WI38 (cell line): ENCODE data around the gene ARHGDIA.
"Not testable (repeated sequence)": the region's sequence is repeated elsewhere in the genome, so short reads cannot be mapped to it uniquely, and the experiment has no call there.

Source experiments
- H3K4me3 ChIP-seq: 2 replicates; pipeline ENCODE4 v1.5.1; 2011; ENCODE audit warnings: low read depth, mild to moderate bottlenecking, control low read depth, low read length
- CTCF ChIP-seq: IDR thresholded peaks from 2 replicates; pipeline ENCODE4 v1.5.1; 2012; ENCODE audit warnings: low read depth, mild to moderate bottlenecking, control low read depth, low read length

The ARHGDIA gene

GRCh38 chr17:81870981-81871386 lies at the start of gene ARHGDIA:
Gene ARHGDIA (minus strand): TSS chr17:81871337. CDS start chr17:81869930, 1,407 bp downstream.
- H3K4me3 ChIP-seq, result peak within 1 kb of the TSS; percentile 73
- no peak for TF ChIP-seq CTCF

DNA sequence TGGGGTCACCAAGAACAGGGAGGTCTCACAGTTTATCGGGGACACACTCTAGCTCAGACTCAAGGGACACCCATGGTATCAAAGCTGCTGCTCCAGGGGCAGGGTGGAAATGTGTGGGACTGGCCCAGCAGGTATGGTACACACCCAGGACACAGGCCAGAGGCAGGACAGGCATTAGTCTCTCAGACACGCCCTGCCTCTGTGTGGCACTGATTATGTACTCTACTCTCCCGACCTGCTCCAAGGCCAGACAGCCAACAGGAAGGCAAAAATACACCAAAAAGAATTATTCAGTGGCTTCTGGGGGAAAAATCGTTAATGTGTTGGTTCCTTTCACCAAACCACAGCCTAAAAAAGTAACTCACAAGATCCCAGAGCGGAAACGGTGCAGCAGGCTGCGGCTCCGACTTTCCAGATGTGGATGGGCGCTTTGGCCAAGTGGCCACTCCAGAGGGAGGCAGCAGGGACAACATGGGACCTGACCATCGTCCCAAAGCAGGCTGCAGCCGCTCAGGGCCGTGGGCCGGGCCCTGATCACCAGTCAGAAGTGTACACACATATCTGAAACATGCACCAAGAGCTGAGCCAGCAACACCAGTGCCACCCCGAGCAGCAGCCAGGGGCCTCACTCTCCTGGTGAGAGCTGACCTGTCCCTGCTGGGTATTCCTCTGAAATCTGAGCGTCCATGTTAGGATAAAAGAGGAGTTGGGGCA lies 47.9 kb upstream of the ARHGDIA start:
- H3K4me3 ChIP-seq, result no peak overlapping the region
- TF ChIP-seq CTCF, result no peak

- H3K4me3 ChIP-seq, result not testable (repeated sequence)
Observed at GRCh38 chr17:81918333-81918669, 47.2 kb upstream of the ARHGDIA start.

- TF ChIP-seq CTCF, result no peak
- H3K4me3 ChIP-seq, result peak within 1 kb of the TSS; percentile 66
Observed at GRCh38 chr17:81917565-81918332, 46.6 kb upstream of the ARHGDIA start, which contains the start of gene SIRT7. Gene SIRT7 (minus strand): TSS chr17:81918176. CDS start chr17:81918131, 45 bp downstream.

DNA sequence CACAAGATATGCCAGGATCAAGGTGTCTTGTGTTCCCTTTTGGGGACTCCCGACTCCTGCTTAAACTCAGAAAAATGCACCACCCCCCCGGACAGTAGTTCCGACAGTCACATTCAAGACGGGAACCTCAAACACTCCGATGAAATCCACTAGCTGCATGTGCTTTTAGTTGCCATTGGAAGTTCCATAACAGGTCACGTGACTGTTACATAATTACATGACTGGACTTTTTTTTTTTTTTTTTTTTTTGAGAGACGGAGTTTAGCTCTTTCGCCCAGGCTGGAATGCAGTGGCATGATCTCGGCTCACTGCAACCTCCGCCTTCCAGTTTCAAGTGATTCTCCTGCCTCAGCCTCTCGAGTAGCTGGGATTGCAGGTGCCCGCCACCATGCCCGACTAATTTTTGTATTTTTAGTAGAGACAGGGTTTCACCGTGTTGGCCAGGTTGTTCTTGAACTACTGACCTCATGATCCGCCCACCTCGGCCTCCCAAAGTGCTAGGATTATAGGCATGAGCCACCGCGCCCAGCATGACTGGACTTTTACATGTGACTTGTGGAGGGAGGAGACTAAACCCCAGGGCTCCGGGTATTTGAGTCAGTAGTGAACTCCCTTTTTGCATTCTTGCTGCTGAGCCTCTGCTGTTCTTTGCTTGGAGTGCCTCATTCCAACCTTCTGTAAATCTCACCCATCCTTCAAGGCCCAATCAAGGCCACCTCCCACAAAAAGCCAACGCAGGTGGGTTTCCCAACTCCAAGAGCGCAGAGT lies 45.3 kb upstream of the ARHGDIA start:
- TF ChIP-seq CTCF, result no peak
- H3K4me3 ChIP-seq, result peak overlapping the region; percentile 66

GRCh38 chr17:81915331-81915730 lies 44.2 kb upstream of the ARHGDIA start:
- TF ChIP-seq CTCF, result no peak
- H3K4me3 ChIP-seq, result no peak overlapping the region

DNA sequence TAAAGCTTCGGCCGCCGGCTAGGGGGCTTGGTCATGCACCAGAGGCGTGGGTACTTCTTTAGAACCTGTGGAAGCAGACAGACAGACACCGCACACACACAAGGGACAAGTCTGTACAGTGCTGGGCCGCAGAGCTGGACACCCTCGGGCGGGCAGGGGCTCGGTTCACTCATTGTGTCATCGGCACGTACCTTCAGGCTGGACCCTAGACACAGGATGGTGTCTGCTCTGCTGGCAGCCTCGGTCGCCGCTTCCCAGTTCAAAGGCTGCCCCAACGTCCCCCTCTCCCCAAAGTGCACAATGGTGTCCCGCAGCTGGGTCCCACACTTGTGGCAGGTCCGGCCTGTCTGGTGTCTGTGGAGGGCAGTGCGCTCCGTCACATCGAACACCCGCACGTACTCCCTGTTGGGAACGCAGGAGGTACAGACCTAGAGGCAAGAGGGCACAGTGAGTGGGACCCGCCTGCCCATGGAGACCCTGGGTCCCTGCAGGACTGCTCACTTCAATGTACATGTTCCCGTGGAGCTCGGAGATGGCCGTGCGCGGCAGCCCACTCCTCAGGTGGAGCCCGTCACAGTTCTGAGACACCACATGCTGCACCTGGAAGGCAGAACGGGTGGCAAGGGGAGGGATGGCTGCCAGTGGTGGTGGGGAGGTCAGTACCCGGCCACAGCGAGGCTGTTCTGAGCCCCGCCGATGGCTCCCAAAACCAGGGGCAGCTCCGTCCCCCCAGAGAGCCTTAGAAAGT lies 43.1 kb upstream of the ARHGDIA start:
- H3K4me3 ChIP-seq, result no peak overlapping the region
- no peak for TF ChIP-seq CTCF
